ENCODE measurements around the gene NUP93.
A peak's percentile ranks its signal among the peaks of the same experiment; 100 is the strongest.

NUP93 gene

DNA sequence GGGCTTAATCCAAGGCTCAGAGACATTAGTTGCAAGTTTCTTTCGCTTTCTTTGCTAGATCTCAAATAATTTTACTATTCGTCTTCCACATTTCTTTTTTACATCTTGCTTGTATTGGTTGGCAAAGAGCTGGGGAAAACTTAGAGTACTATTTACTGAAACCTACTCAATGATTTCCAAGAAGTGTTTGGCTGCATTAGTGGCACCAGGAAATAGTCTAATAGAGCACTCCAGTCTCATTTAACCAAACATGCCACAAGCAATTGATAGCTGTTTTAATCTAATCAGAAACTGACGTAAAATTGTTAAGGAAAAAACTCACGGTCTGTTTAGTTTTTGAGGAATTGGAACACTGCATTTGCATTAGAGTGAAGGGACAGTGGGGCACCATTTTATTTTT, 29.0 kb downstream of the NUP93 start:
- H3K4me3 ChIP-seq (ENCODE audit: low read depth, low read length): no peak overlapping the region
- TF ChIP-seq CTCF (IDR thresholded peaks at IDR 0.05; ENCODE audit: low read depth, low read length): no peak

DNA sequence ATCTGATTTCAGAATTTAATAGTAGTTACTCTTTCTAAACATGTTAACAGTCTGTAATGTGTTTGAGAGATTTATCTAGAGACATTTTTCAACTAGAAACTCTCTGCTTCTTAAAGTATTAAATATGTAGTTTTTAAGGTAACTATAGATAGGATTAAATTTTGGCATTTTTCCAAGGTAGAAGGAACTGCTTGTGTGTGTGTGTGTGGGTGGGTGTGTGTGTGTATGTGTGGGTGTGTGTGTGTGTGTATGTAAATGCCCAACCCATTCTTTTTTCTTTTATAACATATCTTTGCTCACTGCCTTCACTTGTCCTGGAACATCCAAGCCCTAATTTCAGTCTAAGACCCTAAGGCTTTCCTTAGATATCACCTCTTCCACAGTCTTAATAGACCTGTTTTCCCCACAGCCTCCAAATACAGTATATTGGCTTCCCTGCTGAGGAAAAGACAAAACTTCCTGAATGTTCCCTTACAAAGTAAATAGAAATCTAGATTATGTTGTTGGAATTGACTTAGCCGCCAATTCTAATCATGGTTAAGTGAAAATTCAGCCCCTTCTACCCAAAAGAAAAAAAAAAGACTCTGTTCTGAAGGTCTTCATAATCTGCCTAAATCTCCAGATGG, 33.5 kb downstream of the NUP93 start:
- no peak for TF ChIP-seq CTCF (IDR thresholded peaks at IDR 0.05; ENCODE audit: low read depth, low read length)

DNA sequence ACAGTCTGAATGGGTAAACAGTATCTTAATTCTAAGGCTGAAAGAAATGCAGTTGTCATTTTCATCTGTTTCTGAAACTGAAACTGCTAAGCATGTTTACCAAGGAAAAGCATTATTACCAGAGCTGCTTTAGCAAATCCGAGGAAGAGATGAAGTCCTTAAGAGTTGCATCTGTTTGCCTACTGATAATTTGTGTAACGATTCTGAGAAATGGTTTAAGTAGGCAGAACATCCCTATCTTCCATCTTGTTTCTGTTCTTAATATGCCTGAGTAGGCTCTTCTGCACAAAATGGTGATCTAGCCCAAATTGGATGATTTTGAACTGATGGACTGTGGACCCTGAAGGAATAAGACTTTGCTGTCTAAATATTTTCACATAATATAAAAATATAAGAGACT, 34.9 kb downstream of the NUP93 start:
- TF ChIP-seq CTCF (IDR thresholded peaks at IDR 0.05; ENCODE audit: low read depth, low read length): no peak
- H3K4me3 ChIP-seq (ENCODE audit: low read depth, low read length): no peak overlapping the region

More for the DNA sequence above, 33.5 kb downstream of the NUP93 start:
- no peak overlapping the region for H3K4me3 ChIP-seq (ENCODE audit: low read depth, low read length)

DNA sequence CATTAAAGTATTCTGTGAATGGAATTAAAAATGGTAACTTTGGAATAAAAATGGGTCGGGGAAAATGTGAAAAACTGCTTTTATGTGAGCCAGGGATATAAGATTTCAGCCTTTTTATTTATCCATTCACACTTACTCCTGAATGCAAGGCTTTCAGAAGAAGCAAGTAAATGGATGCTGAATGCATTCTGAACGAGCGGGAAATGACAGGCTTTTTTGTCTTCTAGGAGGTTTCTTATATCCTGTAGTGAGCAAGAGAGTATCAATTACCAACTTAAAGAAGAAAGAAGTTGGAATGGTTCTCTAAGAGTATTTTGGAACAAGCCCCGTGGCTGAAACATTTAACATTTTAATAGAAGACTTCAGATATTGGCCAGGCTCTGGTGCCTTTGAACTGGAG, 36.0 kb downstream of the NUP93 start:
- no peak for TF ChIP-seq CTCF (IDR thresholded peaks at IDR 0.05; ENCODE audit: low read depth, low read length)
- H3K4me3 ChIP-seq (ENCODE audit: low read depth, low read length): no peak overlapping the region

DNA sequence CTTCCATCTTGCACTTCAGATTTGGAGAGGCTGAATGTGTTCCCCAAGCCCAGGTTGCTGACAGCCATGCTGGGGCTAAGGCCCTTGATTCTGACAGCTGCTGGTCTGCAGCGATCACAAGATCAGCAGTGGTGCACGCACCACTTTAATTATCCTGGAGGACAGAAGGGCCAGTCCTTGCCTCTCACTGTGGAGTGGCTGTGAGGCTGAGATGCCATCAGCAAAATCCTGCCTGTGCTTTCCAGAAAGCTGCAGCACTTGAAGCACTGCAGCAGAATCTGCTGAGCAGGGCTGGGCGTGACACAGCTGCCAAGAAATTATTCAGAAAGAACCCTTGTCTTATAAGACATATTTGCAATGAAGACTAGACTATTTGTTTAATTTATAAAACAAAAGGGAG, 37.1 kb downstream of the NUP93 start:
- H3K4me3 ChIP-seq (ENCODE audit: low read depth, low read length): no peak overlapping the region
- TF ChIP-seq CTCF (IDR thresholded peaks at IDR 0.05; ENCODE audit: low read depth, low read length): no peak

- no peak overlapping the region for H3K4me3 ChIP-seq (ENCODE audit: low read depth, low read length)
- no peak for TF ChIP-seq CTCF (IDR thresholded peaks at IDR 0.05; ENCODE audit: low read depth, low read length)
Observed at GRCh38 chr16:56769677-56770076, 39.7 kb downstream of the NUP93 start.

DNA sequence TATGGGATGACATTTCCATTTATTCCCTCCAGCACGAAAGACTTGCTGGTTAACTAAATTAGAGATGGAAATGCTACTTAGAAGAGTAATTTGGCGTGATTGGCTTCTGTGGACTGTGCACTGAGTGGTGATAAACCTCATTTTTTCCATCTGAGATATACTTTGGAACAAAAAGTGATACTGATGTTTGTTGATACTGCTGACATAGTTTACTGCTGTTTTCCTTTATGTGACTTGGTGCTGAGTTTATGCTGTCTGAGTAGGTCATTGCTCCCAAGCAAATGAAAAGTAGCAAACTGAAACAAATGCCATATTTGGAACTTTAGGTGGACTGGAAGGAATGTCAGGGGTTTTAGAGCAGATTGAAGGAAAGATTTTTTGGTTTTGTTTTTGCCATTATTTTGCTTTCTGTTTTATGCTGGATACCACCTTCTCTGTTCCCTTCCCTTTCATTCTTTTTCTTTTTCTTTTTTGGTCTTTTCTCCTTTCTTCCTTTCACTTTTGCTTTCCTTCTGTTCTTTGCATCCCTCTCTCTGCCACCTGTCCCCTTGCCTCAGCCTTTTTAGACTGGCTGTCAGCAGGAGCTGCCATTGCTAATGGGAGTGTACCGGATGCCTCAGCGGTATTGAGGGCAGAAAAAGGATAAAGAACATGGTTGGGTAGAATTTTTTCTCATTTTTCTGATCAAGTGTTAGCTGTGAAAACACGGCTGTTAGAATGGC, 41.8 kb downstream of the NUP93 start:
- peak overlapping the region; percentile 37 for H3K4me3 ChIP-seq (ENCODE audit: low read depth, low read length)
- TF ChIP-seq CTCF (IDR thresholded peaks at IDR 0.05; ENCODE audit: low read depth, low read length): no peak

Data from WI38 (cell line).